GM18868 (cell line): Measurements from ENCODE around the gene GUCY2D.

ENCODE experiments used
- ATAC-seq: cut with Tn5 transposase; IDR thresholded peaks from one replicate; pipeline ENCODE4 v1.9.1; 2021; ENCODE audit warnings: mild to moderate bottlenecking, moderate library complexity; ENCODE audit not compliant: unreplicated experiment

GUCY2D gene

GRCh38 chr17:7989781-7990655 lies 12.4 kb upstream of the GUCY2D start:
- peak; percentile 70 for ATAC-seq

DNA sequence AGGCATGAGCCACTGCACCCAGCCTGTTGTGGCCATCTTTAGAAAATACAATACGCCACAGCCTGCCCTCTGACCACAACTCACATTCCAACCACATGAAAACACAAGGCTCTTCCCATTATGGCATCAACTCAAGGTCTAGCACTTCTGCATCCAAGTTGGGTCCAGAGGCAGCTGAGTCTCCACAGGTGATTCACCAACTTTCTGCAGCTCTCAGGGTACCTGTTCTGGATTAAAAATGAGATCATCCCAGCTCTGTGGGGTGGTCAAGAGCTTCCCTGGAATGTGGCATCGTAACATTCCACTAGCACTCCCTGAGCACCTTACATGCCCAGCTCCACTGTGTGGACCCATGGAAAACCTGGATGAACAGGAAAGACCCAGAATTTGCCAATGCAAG lies 9.9 kb upstream of the GUCY2D start:
- no peak for ATAC-seq

DNA sequence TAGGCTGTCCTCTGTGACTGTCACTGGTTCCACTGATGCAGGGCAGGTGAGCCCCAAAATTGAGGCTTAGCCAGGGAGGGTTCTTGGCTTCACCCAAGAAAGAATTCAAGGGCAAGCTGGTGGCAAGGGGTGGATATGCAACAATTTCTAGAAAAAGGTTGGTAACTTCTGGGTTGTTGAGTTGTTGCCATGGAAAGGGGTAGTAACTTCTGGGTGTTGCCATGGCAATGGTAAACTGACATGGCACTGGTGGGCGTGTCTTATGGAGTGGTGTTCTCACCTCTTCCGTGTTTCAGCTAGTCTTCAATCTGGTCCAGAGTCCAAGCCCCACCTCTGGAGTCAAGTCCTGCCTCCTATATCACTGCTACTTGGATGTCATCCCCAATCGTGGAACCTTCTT lies 9.5 kb upstream of the GUCY2D start:
- ATAC-seq: no peak

GRCh38 chr17:7993972-7994589 lies 8.3 kb upstream of the GUCY2D start:
- no peak for ATAC-seq

DNA sequence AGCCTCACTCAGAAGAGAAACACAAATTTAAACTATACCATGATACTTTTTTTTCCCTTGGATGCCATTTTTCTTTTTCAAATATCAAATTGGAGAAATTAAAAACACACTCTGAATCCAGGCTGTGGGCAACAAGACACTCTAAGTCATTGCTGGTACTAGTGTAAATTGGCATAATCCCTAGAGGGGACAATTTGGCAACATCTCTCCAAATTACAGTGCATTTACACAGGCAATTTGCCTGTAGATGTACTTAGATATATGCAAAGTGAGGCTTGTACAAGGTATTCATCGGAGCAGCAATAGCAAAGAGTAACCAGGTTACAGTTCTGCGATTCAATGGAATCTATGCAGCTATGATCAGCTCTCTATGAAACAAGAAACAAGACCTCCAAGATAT lies 6.7 kb upstream of the GUCY2D start:
- no peak for ATAC-seq

DNA sequence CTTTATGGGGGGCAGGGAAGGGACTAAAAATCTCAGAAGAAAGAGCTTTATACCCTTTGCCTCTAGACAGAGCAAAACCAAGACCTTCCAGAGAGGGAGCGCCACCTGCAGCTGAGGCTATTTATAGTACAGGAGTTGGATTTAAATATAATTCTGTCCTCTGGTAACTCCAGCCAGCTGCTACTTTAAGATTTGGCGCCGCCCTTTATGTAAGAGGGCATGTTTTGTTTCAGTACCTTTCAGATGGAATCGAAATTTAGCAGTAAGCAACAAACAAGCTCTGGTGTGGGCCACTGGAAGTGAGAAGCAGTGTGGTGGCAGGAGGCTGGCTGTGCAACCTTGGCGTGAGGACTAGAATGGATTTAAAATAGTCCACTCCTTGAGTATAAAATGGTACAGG lies 5.2 kb upstream of the GUCY2D start:
- ATAC-seq: no peak

DNA sequence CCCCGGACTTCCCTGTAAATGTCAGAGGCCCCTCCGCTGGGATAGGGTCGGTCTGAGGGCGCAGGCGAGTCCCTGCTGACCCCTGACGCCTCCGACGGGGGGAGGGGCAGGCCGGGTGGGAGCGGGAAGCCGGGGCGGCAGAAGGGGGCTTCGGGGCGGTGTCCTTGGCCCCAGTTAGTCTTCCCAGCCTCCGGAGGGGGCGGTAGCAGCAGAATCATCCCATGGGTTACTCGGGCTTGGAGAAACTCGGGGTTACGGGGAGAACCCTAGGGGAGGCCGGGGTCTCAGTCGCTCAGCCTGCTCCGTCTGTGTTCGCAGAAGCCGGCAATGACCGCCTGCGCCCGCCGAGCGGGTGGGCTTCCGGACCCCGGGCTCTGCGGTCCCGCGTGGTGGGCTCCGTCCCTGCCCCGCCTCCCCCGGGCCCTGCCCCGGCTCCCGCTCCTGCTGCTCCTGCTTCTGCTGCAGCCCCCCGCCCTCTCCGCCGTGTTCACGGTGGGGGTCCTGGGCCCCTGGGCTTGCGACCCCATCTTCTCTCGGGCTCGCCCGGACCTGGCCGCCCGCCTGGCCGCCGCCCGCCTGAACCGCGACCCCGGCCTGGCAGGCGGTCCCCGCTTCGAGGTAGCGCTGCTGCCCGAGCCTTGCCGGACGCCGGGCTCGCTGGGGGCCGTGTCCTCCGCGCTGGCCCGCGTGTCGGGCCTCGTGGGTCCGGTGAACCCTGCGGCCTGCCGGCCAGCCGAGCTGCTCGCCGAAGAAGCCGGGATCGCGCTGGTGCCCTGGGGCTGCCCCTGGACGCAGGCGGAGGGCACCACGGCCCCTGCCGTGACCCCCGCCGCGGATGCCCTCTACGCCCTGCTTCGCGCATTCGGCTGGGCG lies 542 bp downstream of the GUCY2D start:
- no peak for ATAC-seq

- ATAC-seq: no peak
These were observed 1.3 kb downstream of the GUCY2D start for GRCh38 chr17:8003594-8004181.

- ATAC-seq: no peak
These were observed 2.5 kb downstream of the GUCY2D start for GRCh38 chr17:8004899-8005298.

DNA sequence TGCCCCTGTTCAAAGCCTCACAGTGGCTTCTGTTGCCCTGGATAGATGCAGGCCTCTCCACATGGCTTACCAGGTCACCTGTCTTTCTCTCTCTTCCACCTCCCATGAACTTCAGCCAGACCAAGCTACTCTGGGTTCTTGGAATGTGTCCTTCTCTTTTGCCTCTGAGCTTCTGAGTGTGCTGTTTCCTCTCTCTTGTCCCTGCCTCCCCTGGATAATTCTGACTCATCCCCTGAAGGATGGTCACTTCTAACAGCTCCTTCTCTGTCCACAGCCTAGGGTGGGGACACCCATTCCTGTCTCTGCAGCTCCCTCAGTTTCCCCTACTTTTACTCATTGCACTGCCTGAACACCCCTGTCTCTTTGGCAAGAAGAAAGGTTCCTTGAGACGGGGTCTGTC lies 2.9 kb downstream of the GUCY2D start:
- no peak for ATAC-seq

- ATAC-seq: no peak
These were observed 3.7 kb downstream of the GUCY2D start for GRCh38 chr17:8005967-8006730.

DNA sequence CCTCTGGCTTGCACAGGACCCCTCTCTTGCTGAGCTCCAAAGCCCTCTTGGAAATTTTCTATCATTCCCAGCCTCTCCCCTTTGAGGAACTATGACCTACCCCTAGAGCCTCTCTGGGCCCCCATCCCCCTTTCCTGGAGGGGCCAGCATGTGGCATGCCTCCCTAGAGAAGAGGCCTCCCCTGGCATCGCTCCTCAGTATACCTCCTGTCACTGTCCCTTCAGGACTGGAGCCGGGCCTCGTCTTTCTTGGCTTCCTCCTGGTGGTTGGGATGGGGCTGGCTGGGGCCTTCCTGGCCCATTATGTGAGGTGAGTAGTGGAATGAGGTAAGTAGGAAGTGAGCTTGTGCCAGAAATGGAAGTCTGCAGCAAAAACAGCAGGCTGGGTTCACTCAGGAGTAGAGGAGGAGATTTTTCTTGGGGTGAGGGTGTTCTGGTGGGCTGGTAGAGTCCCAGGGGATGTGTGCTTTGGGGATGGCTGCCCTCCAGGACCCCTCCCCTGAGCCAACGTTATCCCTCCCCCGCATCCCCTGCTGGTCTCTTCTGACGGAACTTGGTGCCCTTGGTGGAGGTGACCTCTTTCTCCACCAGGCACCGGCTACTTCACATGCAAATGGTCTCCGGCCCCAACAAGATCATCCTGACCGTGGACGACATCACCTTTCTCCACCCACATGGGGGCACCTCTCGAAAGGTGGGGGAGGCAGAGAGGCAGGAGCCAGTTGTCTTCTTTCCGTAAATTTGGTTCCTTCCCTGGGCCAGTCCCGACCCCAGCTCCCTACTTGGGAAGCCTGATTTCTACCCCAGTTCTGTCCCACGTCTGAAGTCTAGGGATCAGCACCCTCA lies 4.6 kb downstream of the GUCY2D start:
- ATAC-seq: no peak

DNA sequence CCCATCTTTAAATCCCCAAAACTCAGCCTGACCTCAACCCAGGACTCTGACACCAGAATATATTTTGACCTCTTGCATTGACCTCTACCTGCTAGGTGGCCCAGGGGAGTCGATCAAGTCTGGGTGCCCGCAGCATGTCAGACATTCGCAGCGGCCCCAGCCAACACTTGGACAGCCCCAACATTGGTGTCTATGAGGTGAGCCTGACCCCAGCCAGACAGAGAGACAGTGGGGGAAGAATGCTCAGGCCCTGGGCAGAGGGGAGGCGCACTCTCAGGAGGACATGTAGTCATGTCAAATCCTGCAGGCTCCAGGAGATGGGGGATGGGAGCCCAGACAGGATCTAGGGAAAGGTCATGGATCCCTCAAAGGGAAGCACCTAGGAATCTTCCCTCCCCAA lies 5.4 kb downstream of the GUCY2D start:
- ATAC-seq: no peak

- ATAC-seq: no peak
These were observed 9.7 kb downstream of the GUCY2D start for GRCh38 chr17:8012045-8012580.

DNA sequence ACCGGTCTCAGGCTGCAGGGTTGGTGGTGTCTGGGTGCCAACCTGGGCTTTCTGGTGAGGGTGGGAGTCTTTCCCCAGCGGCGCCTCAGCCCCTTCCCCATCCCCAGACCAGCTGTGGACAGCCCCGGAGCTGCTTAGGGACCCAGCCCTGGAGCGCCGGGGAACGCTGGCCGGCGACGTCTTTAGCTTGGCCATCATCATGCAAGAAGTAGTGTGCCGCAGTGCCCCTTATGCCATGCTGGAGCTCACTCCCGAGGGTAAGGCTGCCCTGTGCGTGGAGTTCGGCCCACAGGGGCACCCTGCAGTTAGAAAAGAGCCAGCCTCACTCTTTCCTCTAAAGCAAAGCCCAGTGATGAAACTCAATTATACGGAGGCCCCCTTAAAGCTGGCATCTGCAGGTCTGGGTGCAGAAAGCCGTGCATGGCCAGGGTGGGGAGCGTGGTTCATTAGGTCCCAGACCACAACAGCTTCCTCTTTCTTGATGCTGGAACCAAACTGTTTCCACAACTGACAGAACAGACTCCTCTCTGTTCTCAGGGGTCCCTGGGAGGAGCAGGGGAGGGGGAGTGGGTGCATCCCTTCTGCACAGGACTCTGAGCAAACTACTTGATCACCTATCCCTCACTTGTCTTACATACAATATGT lies 10.7 kb downstream of the GUCY2D start:
- ATAC-seq: no peak

DNA sequence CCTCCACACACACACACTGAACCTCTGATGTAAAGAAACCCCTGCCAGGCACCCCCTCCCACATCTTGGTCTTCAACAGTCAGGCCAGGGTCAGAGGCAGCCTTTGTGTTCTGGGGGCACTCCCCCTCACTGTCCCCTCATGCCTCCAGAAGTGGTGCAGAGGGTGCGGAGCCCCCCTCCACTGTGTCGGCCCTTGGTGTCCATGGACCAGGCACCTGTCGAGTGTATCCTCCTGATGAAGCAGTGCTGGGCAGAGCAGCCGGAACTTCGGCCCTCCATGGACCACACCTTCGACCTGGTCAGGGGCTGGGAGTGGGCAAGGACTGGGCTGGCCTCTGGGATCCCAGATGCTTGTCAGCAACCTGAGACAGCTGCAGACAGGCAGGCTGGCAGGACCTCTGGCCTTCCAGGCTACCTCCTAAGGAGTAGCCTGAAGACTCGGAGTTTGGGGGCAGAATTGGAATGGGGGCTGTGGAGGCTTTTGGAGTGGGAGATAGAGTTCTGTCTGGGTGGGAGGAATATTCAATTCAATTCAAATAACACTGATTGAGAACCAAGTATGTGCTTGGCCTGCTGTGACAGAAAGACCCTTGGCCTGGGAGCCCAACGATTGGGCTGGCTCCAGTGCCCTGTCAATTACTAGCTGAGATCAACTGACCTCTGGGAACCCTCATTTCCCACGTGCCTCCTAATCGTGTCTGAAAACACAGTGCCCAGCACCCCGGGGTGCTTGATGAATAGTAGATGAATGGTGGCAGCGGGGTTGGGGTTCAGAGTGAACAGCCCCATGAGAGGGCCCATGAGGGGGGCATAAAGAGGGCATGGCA lies 11.5 kb downstream of the GUCY2D start:
- ATAC-seq: no peak

- no peak for ATAC-seq
These were observed 12.1 kb downstream of the GUCY2D start for GRCh38 chr17:8014558-8014850.
